Stimulated activated naive CD4-positive, alpha-beta T cell (primary cell): ENCODE results near the gene MEPCE.

Experiments
- DNase-seq, 6 experiments: peaks; one replicate each; lab custom pipeline; 2025; lab: John Stamatoyannopoulos, UW

Gene MEPCE

GRCh38 chr7:100483090-100483721 lies 53.6 kb downstream of the MEPCE start:
- DNase-seq = peak; percentile 53 to 86 (median 79)
